GDM1 (cell line): ENCODE measurements around the gene PCDH9.

Source experiments
- DNase-seq: peaks from one replicate; lab custom pipeline; 2025; lab: John Stamatoyannopoulos, UW

The PCDH9 gene

GRCh38 chr13:67161176-67161575, 69.0 kb downstream of the PCDH9 start:
- no peak for DNase-seq

GRCh38 chr13:67158903-67159302, 71.2 kb downstream of the PCDH9 start:
- DNase-seq = no peak

DNA sequence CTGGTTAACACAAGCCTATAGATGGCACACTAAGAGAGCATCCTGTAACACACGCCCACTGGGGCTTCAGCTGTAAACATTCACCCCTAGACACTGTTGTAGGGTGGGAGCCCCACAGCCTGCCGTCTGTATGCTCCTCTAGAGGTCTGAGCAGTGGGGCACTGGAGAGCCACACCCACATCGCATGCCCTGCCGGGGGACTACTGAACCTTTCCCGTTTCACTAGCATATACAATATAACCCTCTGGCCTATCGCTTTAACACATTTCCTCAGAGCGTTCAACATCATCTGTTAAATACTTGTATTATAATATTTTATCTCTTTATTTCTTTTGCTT, 73.4 kb downstream of the PCDH9 start:
- no peak for DNase-seq

DNA sequence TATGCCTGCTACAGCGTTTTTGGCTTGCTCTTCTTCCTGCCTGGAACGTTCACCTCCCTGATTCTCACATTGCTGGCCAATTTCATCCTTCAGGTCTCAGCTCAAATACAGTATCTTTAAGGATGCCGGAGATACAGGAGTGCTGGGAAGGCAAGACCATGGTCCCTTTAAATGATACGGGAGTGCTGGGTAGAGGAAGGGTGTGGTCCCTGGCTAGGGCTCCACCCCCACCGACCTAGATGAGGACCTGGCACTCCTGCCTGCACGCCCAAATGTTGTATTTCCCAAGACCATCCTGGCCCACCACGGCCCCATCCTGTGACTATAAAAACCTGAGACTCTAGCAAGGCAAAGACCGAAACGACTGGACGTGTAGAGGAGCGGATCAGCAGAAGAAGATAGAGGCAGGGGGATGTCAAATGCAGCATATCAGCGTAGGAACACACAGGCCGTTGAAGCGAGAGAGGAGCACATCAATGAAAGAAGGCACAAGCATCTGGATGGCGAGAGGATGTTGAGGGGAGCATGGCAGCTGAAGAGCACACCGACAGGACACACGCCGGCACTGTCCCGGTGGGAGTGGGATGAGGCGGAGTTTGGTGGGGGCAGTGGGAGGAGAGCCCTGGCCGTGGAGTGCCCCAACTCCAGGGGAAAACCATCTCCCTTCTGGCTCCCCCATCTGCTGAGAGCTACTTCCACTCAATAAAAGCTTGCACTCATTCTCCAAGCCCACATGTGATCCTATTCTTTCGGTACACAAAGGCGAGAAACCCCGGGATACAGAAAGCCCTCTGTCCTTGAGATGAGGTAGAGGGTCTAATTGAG, 74.0 kb downstream of the PCDH9 start:
- no peak for DNase-seq

DNA sequence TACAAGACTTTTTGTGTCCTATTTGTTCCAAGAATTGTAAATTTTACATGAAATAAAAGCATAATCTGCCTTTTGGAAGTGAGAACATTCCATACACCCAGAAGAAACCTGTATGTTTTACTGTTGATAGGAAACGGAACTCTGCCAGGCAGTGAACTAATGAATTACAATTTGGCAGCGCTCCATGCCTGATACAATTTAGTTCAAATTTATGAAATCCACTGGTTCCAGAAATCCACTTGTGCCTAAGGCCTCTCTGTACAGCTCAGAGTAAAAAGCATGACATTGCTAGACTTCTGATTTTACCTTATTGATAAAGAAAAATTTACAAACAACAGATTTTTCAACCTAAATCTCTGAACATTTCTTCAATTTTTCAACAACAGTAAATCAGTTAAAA, 78.1 kb downstream of the PCDH9 start:
- no peak for DNase-seq

DNA sequence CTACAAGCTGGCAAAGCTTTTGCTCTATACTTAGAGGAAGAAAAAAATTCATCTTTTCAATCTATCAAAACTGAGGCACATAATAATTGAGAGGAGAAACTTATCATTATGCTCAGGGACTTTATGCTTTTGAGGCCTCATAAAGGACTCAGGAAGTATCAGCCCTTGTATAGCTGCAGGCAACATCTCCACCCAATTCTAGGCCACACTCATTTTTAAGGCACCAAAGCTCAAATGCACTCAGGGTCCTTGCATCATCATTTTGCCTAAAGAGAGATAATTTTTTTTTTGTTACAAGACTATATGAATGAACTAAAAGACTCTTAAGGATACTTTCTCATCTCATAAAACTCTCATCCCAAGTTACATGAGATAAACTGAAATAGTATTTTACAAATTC, 78.5 kb downstream of the PCDH9 start:
- DNase-seq = no peak

- no peak for DNase-seq
Measured at GRCh38 chr13:67150608-67151007, 79.5 kb downstream of the PCDH9 start.

DNA sequence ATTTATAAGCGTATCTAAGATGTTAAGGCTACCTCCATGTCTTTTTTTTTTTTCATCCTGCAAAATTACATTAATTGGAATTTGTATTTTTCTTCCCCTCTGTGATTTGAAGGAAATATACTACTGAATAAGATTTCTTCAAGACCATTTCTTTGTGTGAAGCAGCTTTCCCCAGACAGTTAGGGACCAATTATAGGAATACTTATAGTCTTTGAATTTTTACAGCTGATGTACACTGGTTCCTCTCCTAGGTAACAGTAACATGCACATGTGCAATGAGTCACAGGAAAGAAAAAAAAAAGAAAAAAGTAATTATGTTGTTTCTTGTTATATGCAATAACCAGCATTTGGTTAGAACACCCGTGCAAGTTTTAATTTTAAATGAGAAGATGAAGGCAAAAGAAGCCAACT, 82.0 kb downstream of the PCDH9 start:
- DNase-seq = no peak

- no peak for DNase-seq
Measured at GRCh38 chr13:67147342-67148133, 82.6 kb downstream of the PCDH9 start.

GRCh38 chr13:67146523-67147130, 83.5 kb downstream of the PCDH9 start:
- no peak for DNase-seq

DNA sequence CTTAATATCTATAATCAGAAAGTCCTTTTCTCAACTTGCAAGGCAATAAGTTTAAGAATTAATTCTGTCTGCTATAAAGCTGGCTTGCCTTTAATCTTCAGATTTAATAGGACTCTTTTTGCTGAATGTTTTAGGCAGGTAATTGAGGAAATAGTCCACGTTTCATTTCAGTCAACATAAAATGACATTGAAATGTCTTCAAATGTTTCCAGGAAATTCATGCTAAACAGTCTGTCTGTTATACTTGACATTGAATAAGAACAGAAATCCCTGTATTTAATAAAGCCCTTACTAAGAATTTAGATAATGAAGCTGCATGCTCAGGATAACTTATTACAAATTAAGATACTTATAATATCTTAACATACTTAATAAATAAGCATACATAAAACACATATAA, 84.2 kb downstream of the PCDH9 start:
- DNase-seq = no peak

DNA sequence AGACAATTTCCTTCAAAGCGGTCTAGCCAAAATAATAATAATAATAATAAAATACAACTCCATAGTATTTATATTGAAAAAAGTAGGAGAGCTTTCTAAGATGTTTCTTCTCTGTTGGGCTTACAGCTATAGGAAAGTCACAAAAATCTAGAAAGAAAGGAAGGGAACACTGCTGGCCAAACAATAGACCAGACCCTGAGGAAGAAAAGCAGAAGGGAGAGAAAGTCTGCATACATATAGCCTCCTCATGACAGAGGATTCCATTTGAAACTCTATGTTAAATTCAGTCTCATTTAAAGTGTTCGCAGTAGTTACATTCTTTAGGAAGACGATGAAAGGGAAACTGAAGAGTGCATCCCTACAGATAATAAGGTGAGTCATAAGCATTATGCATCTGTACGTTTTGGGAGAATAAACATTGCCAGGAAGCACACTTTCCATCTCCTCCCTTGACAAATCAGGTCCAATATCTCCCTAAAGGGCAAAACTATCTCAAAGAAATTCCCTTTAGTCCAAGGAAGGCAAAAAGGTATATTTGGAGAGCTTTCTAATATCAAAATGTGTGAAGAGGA, 86.5 kb downstream of the PCDH9 start:
- no peak for DNase-seq

- no peak for DNase-seq
Measured at GRCh38 chr13:67140006-67140405, 90.1 kb downstream of the PCDH9 start.

- no peak for DNase-seq
Measured at GRCh38 chr13:67139551-67139950, 90.6 kb downstream of the PCDH9 start.

- no peak for DNase-seq
Measured at GRCh38 chr13:67138970-67139369, 91.2 kb downstream of the PCDH9 start.

- no peak for DNase-seq
Measured at GRCh38 chr13:67137044-67137735, 92.9 kb downstream of the PCDH9 start.

- DNase-seq = no peak
Measured at GRCh38 chr13:67136157-67136556, 94.0 kb downstream of the PCDH9 start.

DNA sequence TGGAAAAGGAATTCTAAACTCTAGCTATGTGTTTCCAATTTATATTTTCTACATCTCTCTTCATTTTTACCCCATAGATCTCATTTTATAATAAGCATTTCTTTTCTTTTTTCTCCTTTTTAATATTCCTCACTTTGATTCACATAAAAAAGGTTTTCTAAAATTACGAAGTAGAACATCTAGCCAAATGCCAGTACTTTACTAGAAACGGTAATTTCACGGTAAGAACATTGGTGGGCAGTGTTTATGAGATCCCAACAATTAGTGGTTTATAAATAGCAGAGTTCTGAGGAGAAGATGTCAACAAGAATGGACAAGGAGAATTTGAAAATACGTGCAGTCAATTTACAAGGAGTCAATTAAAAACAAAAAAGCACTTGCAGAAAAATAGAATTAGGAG, 94.8 kb downstream of the PCDH9 start:
- no peak for DNase-seq

DNA sequence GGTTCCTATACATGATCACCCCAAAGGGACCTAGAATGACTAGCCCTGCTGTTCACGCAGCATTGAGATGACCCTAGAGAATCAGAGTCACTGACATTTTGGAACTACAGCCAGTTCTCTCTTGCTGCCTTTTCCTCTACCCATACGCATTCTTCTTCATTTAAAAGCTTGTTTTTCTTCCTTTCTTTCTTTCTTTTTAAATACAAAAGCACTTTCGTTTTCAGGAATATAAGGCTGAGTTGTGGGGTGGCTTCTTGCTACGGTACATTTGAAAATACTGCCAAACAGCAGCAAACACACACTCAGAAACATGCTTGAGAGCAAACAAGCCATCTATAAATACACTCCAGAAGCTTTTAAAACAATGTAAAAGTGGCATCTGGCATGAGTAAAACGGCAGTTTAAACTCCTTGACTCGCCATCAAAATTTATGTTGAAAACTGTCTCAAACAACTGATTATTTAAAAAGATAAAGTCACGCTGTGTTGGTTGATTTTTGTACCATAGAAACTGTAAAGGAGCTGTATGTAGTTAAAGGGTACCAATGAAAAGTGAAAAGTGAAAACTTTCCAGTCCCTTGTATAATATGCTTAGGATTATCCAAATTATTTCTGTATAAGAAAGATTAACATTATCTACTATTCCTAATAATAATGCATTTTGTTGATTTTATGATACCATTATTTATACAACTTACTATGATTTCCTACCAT, 95.6 kb downstream of the PCDH9 start:
- DNase-seq = no peak

DNA sequence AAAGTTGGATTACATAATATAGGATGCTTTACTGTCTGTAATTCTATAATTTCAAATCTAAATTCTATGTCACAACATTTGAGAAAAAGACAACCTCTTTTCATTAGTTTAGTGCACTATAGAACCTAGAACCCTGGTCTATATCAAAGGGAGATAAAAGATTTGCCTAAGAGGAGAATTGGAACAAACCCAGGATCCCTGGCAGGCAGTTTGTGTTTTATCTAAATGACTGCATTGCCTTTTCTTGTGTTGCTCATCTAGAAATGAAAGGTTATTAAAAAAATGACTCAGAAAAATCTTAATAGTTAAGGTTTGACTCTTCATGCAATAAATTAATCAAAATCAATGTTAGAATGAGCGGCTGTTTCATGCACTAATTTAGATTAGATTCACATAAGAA, 96.7 kb downstream of the PCDH9 start:
- DNase-seq = no peak

DNA sequence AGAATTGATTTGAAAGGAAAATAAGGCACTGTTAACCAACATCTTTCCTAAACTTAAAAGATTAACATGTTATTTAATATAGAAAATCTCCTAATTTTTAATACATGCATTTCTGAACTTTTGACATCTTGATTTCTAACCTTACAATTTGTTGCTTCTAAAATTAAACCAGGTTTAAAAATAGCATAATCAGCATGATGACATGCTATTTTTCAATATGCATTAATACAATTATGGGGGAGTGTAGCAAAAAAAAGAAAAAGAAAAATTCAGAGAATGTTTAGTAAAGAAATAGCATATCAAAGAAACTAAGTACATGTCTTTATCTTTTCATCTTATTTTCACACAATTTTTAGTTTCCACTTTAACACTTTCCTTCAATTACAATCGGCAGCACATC, 98.7 kb downstream of the PCDH9 start:
- DNase-seq = no peak

GRCh38 chr13:67130444-67130843, 99.7 kb downstream of the PCDH9 start:
- DNase-seq = no peak
